GM21381 (cell line): Measurements from ENCODE around the gene NVL.

ENCODE experiments used
- ATAC-seq: cut with Tn5 transposase; IDR thresholded peaks from one replicate; pipeline ENCODE4 v1.9.1; 2021; ENCODE audit warnings: mild to moderate bottlenecking, moderate library complexity; ENCODE audit not compliant: unreplicated experiment

Gene NVL

GRCh38 chr1:224289396-224289795, 40.6 kb downstream of the NVL start:
- ATAC-seq: no peak

DNA sequence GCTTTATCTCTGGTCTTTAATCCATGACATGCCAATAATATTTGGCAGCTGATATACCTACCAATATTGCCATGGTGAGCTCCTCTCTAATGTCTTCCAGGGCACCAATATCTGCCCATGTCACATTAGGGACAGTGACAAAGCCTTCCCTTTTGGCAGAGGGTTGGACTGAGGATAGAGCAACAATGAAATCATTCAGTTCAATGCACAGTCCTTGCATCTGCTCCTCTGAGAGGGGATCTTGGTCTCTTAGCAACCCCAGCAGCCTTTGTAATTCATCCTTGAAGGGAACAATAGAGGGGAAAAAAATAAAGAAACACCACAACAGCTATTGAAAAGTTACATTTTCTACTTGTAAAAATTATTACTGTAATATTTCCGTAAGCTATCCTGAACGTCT, 42.3 kb downstream of the NVL start:
- ATAC-seq: no peak

- no peak for ATAC-seq
Measured at GRCh38 chr1:224282140-224282539, 47.8 kb downstream of the NVL start.

- ATAC-seq: no peak
Measured at GRCh38 chr1:224276771-224277487, 53.0 kb downstream of the NVL start.

GRCh38 chr1:224274970-224275626, 54.9 kb downstream of the NVL start:
- ATAC-seq: no peak

- no peak for ATAC-seq
Measured at GRCh38 chr1:224273641-224274040, 56.3 kb downstream of the NVL start.

GRCh38 chr1:224271106-224271505, 58.9 kb downstream of the NVL start:
- ATAC-seq: no peak

DNA sequence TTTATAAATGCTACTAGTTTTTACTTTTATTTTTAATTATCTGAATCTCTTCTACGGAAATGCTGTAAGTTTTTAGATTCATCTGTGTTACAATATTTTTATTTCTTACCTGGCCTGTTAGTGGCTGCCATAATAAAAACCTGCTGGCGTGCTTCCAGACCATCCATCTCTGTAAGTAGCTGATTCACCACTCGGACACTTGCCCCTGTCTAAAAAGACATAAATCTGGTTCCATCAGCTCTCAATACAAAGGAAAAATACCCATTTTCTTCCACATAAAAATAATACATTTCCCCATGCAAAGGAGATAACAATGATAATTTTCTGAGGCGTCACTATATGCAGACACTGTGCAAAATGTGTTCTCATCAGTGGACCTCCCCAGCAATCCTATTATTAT, 62.0 kb downstream of the NVL start:
- ATAC-seq: no peak

DNA sequence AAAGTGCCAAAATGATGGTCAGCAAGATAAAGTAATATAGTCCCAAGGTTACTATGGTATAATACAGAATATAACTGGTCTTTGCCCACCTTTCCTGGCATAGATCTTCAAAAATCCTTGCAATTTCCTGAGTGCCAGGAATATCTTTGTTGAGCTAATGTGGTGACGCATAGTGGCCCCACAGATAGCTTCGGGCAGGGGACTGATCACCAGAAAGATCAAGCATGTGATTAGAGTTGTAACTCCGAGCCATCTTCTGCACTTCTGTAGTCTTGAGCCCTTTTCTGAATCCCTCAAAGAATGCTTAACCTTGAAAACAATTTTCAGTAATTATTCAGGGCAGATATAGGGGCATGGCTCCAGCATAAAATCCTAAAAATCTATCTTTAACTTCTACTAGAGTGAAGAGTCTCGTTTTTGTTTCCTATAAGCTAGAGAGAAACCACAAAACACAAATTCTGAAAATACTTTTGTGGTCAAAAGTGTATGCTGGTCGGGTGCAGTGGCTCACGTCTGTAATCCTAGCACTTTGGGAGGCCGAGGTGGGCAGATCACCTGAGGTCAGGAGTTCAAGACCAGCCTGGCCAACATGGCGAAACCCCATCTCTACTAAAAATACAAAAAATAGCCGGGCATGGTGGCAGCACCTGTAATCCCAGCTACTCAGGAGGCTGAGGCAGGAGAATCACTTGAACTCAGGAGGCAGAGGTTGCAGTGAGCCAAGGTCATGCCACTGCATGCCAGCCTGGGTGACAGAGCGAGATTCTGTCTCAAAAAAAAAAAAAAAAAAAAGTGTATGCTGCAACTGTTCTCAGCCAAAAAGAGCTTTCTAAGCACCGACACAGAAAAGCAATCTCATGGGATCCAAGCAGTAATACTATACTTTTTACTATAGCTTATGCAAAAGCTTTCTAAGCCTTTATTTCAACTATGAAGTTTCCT, 62.8 kb downstream of the NVL start:
- ATAC-seq: no peak

- no peak for ATAC-seq
Measured at GRCh38 chr1:224266105-224266914, 63.7 kb downstream of the NVL start.

DNA sequence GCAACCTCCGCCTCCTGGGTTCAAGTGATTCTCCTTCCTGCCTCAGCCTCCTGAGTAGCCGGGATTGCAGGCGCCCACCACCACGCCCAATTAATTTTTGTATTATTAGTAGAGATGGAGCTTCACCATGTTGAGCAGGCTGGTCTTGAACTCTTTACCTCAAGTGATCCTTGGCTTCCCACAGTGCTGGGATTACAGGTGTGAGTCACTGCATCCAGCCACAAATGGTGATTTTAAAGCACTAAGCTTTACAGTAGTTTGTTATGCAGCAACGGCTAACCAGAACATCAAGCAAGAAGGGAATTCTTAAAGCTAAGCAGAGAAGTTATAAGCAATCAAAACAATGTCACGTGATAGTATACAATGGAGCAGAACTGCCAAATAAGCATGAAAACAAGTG, 65.7 kb downstream of the NVL start:
- ATAC-seq: no peak

- ATAC-seq: no peak
Measured at GRCh38 chr1:224262373-224263054, 67.5 kb downstream of the NVL start.

DNA sequence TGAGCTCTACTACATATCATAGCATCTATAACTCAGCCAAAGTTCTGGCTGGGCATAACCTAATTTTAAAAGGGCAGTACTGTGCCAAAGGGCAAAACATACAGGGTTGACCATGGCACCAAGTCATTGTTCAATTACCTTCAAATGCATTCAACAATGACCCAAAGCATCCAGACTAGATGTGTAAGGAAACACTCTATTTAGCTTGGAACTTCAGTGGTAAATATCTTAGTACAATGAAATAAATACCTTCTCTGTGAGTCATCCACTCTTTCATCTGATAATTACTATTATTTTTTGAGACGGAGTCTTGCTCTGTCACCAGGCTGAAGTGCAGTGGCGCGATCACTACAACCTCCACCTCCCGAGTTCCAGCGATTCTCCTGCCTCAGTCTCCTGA, 70.0 kb downstream of the NVL start:
- ATAC-seq: no peak

DNA sequence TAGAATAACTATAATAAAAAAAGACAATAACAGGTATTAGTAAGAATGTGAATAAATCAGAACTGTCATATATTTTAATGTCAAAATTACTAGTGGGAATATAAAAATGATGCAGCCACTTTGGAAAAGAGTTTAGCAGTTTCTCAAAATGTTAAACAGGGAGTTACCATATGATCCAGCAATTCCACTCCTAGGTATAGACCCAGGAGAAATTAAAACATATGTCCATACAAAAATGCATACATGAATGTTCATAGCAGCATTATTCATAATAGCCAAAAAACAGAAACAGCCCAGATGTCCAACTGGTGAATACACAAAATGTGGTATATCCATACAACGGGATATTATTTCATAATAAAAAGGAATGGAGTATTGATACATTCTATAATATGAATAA, 71.6 kb downstream of the NVL start:
- ATAC-seq: no peak

- ATAC-seq: no peak
Measured at GRCh38 chr1:224256640-224257039, 73.3 kb downstream of the NVL start.

GRCh38 chr1:224253721-224254120, 76.3 kb downstream of the NVL start:
- no peak for ATAC-seq

DNA sequence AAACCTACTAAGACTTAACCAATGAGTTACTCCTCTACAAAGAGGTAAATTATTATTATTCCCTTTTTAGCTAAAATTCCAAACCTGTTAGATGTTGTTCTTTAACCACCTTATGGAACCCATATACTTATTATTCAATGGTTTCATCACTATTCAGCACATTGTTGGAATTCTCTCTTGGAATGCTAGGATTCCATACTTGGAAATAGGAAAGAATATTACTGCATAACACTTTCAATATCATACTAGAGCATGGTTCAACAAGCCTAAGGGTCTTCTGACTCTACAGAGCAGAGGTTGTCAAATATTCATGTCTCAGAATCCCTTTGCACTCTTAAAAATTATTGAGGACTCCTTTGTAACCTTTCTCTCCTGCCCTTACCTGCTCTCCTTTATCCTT, 77.5 kb downstream of the NVL start:
- ATAC-seq: no peak

DNA sequence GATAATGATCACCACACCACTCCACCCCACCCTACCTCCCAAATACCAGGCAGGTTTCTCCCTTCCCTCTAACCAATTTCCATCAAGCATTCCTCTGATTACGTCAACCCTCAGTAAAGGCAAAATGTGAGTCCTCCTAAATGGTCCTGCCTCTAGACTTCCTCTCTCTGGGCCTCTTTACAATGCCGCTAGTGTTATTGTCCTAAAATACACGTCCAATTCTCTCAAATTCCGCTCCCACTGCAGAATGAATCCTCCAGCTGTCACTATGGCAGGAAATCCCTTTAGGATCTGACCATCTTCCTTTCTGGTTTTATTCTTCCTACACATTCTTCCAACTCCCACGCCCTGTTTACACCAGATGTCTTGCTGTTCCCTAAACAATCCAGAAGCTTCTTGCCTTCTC, 78.2 kb downstream of the NVL start:
- ATAC-seq: no peak

- ATAC-seq: no peak
Measured at GRCh38 chr1:224245188-224245587, 84.8 kb downstream of the NVL start.

DNA sequence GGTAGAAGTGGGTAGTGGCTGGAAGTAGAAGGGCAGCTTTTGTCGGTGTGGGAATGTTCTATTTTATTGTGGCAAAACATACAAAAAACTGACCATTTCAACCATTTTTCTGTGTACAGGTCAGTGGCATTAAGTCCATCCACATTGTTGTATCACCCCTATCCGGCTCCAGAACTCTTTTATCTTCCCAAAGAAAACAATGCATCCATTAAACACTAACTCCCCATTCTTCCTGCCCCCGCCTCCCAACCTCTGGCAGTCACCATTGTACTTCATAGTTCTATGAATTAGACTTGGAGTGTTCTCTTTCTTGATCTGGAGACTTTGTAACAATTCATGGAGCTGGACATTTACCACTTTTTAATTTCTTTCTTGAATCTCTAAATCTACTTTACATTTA, 91.2 kb downstream of the NVL start:
- ATAC-seq: no peak
